ENCODE measurements around the gene VAMP7. TPM values are rescaled to one million over a fixed set of nuclear protein-coding genes. Genes with fewer than 3 reads are reported as not detected.
"Not testable (repeated sequence)": the region's sequence is repeated elsewhere in the genome, so short reads cannot be mapped to it uniquely, and the experiment has no call there.

The VAMP7 gene
- total RNA-seq, 2 donors from 2014 or later, result 29.5 to 30.5 TPM

DNA sequence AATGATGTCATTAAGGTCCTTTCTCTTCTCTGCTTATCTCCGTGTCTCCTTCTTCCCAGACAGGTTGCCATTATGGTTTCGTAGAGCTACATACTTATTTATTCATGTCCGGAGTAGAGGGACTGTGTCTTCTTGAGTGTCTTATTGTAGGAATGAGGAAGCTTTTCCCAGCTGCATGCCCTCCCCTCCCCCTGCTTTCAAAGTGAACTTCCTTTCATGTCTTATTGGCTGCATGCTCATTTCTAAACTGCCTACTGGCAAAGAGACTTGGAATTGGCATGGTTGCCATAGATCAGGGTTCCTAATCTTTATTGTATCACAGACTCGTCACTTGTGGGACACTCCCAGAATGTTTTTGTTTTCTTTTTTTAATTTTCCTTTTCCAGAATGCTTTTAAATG is 15.4 kb downstream of the VAMP7 start:
- no peak for DNase-seq
- intact Hi-C loops (cut with DNase I, micrococcal nuclease), result no loop called here
- ATAC-seq, result peak; percentile 43

DNA sequence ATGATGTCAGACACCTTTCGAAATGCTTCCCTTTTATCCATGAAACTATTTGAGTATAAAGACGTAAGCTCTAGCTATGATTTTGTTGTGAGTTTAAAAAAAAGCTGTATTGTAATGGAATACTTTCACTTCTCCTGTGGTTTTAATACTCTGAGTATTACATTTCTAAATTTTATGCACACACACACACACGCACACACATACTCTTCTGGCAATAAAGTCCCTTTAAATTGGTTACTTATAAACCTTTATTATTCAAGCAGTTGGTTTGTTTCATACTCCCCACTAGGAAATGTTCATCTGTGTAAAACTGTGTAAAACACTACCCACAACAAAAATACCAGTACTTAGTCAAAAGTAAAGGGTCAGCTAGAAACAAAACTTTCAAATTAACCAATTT is 18.2 kb downstream of the VAMP7 start:
- peak in 1 of 2 donors; percentile 25 for DNase-seq
- peak; percentile 89 for ATAC-seq

DNA sequence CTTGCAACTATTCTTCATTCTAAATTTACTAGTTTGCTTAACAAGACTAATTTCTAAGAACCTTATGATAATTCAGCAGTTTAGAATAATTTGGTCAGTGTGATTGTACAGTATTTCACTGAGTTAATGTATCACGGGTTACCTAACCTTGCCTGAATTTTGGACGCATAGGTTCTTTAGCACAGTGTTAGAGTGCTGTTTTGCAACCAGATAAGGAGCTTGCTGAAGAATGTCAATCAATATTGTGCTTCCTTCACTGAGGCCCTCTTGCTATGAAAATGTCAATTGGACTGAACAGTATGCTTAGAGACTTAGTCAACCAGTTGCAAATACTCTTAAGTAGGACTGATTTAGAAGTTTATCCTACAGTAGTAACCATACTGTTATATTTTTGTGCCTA is 19.6 kb downstream of the VAMP7 start:
- intact Hi-C loops (cut with DNase I, micrococcal nuclease), result no loop called here
- DNase-seq (no peak), ATAC-seq (no peak)

More for the DNA sequence above, 18.2 kb downstream of the VAMP7 start:
- intact Hi-C loops (cut with DNase I, micrococcal nuclease), result no loop called here

DNA sequence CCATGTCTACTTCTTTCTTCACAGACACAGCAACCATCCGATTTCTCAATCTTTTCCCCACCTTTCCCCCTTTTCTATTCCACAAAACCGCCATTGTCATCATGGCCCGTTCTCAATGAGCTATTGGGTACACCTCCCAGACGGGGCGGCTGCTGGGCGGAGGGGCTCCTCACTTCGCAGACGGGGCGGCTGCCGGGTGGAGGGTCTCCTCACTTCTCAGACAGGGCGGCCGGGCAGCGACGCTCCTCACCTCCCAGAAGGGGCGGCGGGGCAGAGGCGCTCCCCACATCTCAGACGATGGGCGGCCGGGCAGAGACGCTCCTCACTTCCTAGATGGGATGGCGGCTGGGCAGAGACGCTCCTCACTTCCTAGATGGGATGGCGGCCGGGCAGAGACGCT is 26.5 kb downstream of the VAMP7 start:
- intact Hi-C loops (cut with DNase I, micrococcal nuclease); DNase-seq; ATAC-seq: not testable (repeated sequence)

DNA sequence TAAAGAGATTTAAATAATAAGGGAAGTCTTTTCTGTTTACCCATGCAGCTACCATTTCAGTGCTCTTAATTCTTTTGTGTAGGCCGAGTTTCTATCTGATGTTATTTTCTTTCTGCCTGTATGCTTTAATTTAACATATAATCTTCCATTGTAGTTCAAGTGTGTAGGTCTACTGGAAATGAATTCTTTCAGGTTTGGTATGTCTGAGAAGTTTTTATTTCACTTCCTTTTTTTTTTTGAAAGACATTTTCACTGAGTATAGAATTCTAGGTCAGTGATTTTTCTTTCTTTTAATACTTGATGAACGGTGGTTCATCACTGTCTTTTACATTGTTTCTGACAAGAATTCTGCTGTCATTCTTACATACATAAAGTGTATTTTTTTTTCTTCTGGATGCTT is 42.1 kb downstream of the VAMP7 start:
- no peak for DNase-seq
- intact Hi-C loops (cut with DNase I, micrococcal nuclease), result no loop called here
- no peak for ATAC-seq

DNA sequence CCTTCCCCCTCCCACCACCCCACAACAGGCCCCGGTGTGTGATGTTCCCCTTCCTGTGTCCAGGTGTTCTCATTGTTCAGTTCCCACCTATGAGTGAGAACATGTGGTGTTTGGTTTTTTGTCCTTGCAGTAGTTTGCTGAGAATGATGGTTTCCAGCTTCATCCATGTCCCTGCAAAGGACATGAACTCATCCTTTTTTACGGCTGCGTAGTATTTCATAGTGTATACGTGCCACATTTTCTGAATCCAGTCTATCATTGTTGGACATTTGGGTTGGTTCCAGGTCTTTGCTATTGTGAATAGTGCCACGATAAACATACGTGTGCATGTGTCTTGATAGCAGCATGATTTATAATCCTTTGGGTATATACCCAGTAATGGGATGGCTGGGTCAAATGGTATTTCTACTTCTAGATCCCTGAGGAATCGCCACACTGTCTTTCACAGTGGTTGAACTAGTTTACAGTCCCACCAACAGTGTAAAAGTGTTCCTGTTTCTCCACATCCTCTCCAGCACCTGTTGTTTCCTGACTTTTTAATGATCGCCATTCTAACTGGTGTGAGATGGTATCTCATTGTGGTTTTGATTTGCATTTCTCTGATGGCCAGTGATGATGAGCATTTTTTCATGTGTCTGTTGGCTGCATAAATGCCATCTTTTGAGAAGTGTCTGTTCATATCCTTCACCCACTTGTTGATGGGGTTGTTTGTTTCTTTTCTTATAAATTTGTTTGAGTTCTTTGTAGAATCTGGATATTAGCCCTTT is 49.9 kb downstream of the VAMP7 start:
- intact Hi-C loops (cut with DNase I, micrococcal nuclease); DNase-seq; ATAC-seq: not testable (repeated sequence)

DNA sequence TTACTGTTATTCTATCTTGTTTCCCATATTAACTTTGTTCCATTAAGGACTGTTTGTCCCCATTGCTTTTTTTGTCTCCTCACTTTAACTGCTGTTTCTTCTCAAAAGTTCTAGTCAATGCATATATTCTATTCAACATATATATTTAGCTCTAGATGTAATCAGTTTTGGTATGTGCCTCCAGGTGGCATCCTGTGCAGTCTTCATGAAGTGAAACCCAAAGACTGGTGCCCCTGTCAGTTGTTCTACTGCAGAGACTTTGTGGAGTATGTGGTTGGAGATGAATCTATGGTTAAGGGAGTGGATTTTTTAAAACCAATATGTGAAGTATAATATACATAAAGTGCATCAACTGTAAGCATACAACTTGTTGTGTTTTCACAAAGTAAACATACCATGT is 57.0 kb downstream of the VAMP7 start:
- no peak for ATAC-seq
- intact Hi-C loops (cut with DNase I, micrococcal nuclease), result no loop called here
- DNase-seq, result no peak

DNA sequence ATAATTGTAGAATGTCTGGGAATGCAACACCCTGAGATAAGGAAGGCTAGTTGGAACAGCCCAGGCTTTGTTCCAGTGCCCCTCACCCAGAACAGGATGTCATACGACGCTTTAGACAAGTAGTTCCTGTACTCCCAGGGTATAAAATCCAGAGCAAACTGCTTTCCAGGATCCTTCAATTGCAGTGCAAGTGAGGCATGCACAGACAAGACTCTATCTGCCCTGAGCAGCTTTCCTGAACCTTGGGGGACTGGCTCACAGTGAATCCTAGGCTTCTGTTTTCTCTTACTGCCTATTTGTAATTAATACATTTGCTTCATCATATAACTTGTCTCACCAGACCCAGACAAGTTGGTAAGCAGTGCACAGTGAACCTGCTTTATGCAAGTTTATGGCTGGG is 68.0 kb downstream of the VAMP7 start:
- intact Hi-C loops (cut with DNase I, micrococcal nuclease), result no loop called here
- no peak for DNase-seq
- no peak for ATAC-seq

DNA sequence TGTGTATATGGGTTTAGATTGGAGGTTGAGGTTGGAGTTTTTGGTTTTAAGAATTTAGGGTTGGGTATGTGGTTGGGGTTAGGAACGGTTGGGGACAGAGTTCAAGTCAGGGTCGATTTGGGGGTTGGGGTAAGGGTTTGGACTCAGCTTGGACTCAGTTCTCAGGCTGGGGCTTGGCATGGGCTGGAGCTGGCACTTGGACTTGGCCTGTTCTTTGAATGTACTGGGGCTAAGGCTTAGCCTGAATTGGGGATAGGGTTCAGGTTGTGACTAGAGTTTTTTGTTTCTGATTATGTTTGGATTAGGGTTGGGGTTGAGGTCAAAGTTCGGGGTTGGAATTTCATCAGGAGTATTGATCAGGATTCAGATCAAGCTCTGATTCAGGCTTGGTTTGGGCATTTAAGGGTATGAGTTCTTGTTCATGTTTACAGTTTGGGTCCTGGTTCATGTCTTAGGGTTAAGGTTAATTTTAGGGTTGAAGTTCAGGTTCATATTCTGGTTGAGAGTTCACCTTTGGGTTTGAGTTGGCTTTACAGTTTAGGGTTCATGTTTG is 70.2 kb downstream of the VAMP7 start:
- DNase-seq, result no peak
- ATAC-seq, result no peak
- intact Hi-C loops (cut with DNase I, micrococcal nuclease), result no loop called here

DNA sequence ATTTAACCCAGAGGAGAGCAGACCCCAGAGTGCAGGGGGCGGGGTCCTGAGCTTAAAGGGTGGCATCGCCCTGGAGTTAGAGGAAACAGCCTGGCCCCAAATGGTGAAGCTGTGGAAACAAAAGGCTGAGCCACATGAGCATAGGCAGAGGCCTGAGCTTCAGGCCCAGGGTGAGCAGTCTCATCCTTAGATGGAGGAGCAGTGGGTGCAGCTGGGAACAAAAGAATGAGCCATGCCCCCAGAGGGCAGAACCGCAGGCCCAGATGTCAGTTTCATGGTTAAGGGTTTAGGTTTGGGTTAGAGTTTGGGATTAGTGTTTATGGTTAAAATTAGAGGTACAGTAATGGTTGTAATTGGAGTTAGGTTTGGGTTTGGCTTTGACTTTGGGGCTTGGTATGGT is 71.9 kb downstream of the VAMP7 start:
- intact Hi-C loops (cut with DNase I, micrococcal nuclease), result no loop called here
- DNase-seq (no peak), ATAC-seq (no peak)

DNA sequence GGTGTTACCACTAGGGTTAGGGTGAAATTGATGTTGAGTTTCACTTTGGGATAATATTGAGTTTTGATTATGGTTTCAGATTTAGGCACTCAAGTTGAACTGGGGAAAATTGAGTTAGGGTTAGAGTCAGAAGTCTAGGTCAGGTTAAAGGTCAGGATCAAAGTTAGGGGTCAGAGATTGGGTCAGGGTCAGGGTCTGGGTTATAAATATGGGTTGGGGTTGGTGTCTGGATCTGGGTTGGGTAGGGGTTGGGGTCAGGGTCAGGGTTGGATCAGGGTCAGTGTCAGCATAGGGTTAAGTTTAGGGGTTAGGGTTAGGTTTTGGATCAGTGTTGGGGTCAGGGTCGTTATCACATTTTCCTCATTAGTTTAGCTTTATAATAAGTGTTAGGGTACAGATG is 73.6 kb downstream of the VAMP7 start:
- DNase-seq (no peak), ATAC-seq (no peak)
- intact Hi-C loops (cut with DNase I, micrococcal nuclease), result no loop called here

DNA sequence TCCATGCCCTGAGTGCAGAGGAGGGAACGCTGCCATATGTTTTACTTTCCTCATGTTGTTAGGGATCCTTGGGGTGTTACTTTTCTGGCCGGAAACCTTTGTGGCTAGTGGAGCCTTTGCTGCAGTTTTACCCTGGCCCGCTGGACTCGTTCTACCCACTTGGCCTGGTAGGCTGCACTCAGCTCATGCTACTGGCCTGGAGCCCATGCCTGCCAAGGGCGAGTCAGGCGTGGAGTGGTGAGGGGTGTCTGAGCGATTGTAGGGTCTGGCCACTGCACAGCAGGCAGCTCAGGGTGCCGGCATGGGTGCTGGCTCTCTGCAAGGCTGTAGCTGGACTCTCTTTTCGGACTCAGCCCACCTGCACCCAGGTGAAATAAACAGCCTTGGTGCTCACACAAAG is 75.0 kb downstream of the VAMP7 start:
- ATAC-seq (no peak), DNase-seq (no peak)
- intact Hi-C loops (cut with DNase I, micrococcal nuclease), result no loop called here

DNA sequence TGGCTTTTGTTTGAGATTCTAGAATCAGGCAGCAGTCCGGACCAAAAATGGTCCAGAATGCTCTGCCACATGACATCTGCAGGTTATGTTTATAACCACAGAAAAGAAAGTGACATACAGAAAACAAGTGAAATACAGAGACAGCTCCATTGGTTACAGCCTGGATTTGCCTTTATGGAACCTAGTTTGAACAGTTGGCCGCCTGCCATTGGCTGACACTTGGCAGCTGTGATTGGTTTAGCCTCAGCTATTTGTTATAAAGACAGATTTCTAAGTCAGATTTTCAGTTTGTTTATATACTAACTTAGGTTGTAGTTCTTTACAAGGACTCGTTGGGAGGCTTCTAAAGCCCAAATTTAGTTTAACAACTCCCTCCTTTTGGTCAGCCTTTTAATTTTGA is 75.5 kb downstream of the VAMP7 start:
- intact Hi-C loops (cut with DNase I, micrococcal nuclease), result no loop called here
- no peak for ATAC-seq
- peak in 1 of 2 donors; percentile 7 for DNase-seq

DNA sequence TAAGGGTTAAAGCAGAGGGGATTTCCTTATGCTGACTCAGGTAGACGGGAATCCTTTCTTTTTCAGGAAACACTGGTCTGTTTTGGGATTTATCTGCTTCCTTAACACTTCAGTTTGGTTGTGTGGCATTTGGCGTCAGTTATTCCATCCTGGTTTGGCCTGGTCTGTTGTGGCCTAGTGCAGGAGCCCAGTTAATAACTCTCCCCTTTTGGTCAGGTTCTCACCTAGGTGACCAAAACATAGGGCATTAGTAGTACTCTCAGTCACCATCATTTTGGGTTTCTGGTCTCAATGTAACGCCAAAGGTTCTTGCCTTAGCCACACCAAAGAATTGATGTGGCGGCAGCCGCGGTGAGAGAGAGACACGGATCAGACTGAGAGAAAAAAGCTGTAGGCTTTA is 76.7 kb downstream of the VAMP7 start:
- ATAC-seq (no peak), DNase-seq (no peak)
- intact Hi-C loops (cut with DNase I, micrococcal nuclease), result no loop called here

DNA sequence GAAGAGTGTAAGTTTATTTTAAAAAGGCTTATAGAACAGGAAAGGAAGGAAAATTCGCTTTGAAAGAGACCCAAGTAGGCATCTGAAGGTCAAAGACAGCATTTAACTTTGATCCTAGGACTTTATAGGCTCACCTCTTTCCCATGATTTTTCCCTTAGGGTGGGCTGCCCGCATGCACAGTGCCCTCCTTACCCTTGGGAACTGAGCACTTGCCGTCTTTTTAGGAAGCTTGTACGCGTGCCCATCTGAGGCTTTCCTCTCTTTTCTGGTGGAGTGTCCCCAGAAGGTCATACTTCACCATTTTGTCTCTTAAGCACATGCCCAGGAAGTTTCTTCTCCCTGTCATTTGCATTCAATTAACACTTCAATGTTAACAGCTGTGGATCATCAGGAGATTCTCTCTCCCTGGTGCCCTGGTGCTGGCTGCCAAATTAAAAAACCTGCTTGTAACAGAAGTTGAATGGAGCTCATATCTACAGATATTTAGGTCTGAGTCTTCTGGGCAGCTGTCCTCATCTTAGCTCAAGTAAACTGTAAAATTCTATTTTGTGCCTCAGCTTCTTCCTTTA is 78.0 kb downstream of the VAMP7 start:
- ATAC-seq (no peak), DNase-seq (no peak)
- intact Hi-C loops (cut with DNase I, micrococcal nuclease), result no loop called here

DNA sequence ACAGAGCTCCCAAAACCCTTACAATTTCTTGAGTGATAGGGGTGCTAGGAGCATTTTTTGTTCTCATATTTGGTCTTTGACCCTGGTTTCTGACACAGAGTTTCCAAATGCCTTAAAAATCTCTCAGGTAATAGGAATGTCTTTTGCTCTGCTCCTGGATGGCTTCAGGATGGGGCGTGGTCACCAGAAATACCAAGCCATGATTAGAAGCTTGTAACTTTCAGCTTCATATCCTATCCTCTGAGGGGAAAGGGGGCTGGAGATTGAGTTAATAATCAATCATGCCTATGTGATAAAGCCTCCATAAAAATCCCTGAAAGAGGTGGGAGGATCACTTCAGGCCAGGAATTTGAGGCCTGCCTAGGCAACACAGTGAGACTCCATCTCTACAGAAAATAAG is 81.8 kb downstream of the VAMP7 start:
- no peak for DNase-seq
- no peak for ATAC-seq
- intact Hi-C loops (cut with DNase I, micrococcal nuclease), result no loop called here

DNA sequence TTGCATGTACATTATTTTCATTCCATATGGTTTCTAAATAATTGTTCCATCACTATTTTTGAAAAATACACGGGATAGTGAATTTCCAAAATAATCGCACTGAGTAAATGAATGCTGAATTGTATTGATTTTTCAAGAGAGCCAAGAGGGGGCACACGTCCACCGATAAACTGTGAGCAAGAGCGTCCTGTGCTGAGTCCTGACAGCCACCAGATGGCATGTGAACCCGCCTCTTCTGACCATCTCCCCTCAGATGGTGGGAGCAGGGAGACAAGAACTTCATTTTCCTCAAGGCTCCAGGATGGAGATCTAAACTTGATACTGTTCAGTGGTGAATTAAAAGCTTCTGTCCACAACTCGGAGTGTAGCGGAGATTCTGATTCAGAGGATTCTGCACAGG is 85.7 kb downstream of the VAMP7 start:
- no peak for DNase-seq
- peak; percentile 50 for ATAC-seq
- intact Hi-C loops (cut with DNase I, micrococcal nuclease), result no loop called here

DNA sequence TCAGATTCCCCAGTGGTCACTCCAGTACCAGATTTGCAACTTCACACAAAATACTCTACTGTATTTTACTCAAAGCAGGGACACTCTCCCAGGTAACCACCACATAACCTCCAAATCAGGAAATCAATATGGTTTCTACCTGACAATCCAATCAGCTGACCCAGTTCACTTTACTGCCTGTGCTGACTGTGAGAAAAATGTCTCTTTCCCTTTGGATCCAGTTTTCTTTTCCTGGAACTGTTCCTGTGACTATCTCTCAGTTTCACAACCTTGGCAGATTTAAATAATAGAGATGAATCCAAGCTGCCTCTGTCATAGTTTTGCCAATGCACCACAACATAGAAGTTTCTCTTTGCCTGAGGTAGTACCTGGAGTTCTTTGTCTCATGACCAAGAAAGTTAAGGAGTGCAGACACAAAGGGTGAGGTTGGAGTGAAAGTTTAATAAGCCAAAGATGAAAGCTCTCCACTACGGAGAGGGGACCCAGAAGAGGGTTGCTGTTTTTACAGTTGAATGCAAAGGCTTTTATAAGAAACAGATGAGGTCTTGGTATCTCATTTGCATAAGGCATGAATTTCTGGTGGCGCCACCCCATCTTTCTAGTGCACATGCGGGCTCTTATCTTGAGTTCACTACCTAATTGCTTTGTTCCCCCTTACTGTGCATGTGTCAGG is 86.6 kb downstream of the VAMP7 start:
- DNase-seq (no peak), ATAC-seq (no peak)
- intact Hi-C loops (cut with DNase I, micrococcal nuclease), result no loop called here

DNA sequence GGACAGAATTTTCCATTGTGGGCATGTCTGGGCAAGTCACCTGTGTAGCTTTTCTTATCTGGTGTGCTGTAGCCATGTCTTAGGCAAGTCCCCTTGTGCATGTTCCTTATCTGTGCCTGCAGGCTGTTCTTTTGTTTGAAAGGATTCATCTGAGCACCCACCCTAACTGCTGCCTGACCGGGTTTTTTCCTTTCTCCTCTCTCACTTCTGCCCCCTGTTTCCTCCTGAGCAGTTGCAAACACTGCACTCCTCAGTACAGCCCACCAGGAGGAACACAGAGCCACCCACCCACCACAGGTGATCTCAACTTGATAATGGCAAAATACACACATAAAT is 87.1 kb downstream of the VAMP7 start:
- ATAC-seq (no peak), DNase-seq (no peak)
- intact Hi-C loops (cut with DNase I, micrococcal nuclease), result no loop called here

DNA sequence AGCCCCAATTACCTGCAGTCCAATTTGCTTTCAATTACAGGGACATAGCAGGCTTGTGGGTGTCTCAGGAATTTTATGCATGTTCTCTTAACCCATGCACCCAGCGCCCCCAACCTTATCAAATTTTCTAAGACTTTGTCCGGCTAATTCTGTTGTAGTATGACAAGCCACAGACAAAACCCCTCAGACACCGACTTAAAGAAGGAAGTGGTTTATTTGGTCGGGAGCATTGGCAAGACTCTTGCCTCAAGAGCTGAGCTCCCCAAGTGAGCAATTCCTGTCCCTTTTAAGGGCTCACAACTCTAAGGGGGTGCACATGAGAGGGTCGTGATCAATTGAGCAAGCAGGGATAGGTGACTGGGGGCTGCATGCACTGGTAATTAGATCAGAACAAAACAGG is 87.6 kb downstream of the VAMP7 start:
- DNase-seq (no peak), ATAC-seq (no peak)
- intact Hi-C loops (cut with DNase I, micrococcal nuclease), result no loop called here
